ENCODE data around the gene CCDC60.

DNA sequence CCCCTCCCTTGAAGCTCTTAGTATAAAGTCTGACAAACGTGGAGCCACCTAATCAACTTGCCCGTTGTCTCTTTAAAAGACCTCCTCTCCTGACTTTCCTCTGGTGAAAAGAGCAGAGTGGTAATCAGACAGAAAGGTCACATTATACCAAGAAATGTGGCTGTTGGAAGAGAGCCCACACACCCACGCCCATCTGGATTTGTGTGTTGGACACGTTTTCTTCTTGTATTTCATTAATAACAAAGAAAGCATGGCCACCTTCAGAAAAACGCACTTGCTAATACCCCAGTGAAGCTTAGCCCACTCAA is 41.3 kb downstream of the CCDC60 start:
- TF ChIP-seq, protein P1, sequence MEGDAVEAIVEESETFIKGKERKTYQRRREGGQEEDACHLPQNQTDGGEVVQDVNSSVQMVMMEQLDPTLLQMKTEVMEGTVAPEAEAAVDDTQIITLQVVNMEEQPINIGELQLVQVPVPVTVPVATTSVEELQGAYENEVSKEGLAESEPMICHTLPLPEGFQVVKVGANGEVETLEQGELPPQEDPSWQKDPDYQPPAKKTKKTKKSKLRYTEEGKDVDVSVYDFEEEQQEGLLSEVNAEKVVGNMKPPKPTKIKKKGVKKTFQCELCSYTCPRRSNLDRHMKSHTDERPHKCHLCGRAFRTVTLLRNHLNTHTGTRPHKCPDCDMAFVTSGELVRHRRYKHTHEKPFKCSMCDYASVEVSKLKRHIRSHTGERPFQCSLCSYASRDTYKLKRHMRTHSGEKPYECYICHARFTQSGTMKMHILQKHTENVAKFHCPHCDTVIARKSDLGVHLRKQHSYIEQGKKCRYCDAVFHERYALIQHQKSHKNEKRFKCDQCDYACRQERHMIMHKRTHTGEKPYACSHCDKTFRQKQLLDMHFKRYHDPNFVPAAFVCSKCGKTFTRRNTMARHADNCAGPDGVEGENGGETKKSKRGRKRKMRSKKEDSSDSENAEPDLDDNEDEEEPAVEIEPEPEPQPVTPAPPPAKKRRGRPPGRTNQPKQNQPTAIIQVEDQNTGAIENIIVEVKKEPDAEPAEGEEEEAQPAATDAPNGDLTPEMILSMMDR (conservative IDR thresholded peaks at IDR 0.05 in 1 of 2, IDR thresholded peaks at IDR 0.05 in 1 of 2; ENCODE audit: extremely low read depth in 1 of 2, insufficient read depth in 1 of 2, low read depth in 1 of 2, low read length in 2 of 2), result no peak
- no peak for TF ChIP-seq EZH2 (IDR thresholded peaks at IDR 0.05; ENCODE audit: borderline replicate concordance, low read length)

All from mammary epithelial cell (primary cell).